ENCODE measurements around the gene KRT73. TPM values are rescaled to one million over a fixed set of nuclear protein-coding genes. Genes with fewer than 3 reads are reported as not detected.
"Not testable (repeated sequence)": the region's sequence is repeated elsewhere in the genome, so short reads cannot be mapped to it uniquely, and the experiment has no call there.

Gene KRT73
- total RNA-seq, 6 experiments from 2014 or later = not detected

DNA sequence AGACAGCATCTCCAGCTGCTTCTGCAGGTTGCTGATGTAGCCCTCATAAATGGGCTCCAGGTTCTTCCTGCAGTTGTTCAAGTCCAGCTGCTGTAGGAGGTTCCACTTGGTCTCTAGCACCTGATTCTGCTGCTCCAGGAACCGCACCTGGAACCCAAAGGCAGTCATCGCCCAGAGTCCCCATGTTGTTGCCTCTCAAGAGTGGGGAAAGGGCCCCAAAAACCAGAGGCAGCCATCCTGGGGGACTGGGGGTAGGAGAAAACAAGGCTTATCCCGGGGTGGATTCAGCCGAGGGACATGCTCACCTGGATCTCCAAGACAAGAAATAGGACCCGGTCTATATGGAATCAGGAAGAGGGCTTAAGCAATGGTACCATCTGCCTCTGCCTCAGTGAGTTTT is 19.4 kb downstream of the KRT73 start:
- DNase-seq = peak in 1 of 3 donors; percentile 36
- 72% methylated on average over 5 of the region's 5 CpGs for WGBS (ENCODE audit: insufficient coverage, low coverage, low lambda C conversion rate, missing lambda C conversion rate)

DNA sequence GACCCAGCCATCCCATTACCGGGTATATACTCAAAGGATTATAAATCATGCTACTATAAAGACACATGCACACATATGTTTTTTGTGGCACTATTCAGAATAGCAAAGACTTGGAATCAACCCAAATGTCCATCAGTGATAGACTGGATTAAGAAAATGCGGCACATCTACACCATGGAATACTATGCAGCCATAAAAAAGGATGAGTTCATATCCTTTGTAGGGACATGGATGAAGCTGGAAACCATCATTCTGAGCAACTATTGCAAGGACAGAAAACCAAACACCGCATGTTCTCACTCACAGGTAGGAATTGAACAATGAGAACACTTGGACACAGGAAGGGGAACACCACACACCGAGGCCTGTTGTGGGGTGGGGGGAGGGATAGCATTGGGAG is 24.1 kb downstream of the KRT73 start:
- 67% methylated on average over 4 of the region's 4 CpGs for WGBS (ENCODE audit: insufficient coverage, low coverage, low lambda C conversion rate, missing lambda C conversion rate)
- H3K27ac ChIP-seq; H3K27me3 ChIP-seq; H3K4me1 ChIP-seq; intact Hi-C loops (cut with DNase I); H3K4me3 ChIP-seq; DNase-seq; H3K9me3 ChIP-seq; ATAC-seq; H3K36me3 ChIP-seq: not testable (repeated sequence)

More for the DNA sequence above, 19.4 kb downstream of the KRT73 start:
- Histone ChIP-seq H3K36me3 (no peaks in the 10 kb centered on the region), H3K9me3 (no peaks in the 10 kb centered on the region), H3K4me3 (no peak overlapping the region), H3K27ac (no peak overlapping the region), H3K27me3 (peaks cover 0 to 9% of the 10 kb centered on the region in 2 donors), H3K4me1 (no peaks in the 10 kb centered on the region)
- no peak for TF ChIP-seq POLR2A (IDR thresholded peaks at IDR 0.05)
- TF ChIP-seq, protein P1, sequence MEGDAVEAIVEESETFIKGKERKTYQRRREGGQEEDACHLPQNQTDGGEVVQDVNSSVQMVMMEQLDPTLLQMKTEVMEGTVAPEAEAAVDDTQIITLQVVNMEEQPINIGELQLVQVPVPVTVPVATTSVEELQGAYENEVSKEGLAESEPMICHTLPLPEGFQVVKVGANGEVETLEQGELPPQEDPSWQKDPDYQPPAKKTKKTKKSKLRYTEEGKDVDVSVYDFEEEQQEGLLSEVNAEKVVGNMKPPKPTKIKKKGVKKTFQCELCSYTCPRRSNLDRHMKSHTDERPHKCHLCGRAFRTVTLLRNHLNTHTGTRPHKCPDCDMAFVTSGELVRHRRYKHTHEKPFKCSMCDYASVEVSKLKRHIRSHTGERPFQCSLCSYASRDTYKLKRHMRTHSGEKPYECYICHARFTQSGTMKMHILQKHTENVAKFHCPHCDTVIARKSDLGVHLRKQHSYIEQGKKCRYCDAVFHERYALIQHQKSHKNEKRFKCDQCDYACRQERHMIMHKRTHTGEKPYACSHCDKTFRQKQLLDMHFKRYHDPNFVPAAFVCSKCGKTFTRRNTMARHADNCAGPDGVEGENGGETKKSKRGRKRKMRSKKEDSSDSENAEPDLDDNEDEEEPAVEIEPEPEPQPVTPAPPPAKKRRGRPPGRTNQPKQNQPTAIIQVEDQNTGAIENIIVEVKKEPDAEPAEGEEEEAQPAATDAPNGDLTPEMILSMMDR (IDR thresholded peaks at IDR 0.05) = no peak
- intact Hi-C loops (cut with DNase I) = no loop called here
- ATAC-seq = no peak

DNA sequence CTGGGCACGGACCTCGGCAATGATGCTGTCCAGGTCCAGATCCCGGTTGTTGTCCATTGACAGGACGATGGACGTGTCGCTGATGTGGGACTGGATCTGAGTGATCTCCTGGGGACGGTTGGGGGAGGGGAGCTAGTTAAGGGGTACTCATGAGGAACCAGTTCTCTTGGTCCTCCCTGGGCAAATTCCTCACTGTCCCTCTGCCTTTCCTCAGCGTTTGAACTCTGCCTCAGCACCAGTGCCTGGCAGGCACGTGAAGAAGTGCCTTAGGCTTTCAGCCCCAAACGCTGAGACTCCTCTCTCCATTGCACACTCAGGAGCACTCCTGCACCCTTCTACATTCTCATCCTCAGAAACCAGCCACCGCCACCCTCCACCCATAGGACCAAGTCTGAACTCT is 26.8 kb downstream of the KRT73 start:
- Histone ChIP-seq H3K4me3 (no peak overlapping the region), H3K4me1 (no peaks in the 10 kb centered on the region), H3K27ac (no peak overlapping the region), H3K36me3 (no peaks in the 10 kb centered on the region), H3K9me3 (no peaks in the 10 kb centered on the region), H3K27me3 (no peaks in the 10 kb centered on the region)
- peak in 1 of 4 donors; percentile 19 for ATAC-seq
- intact Hi-C loops (cut with DNase I) = no loop called here
- no peak for TF ChIP-seq POLR2A (IDR thresholded peaks at IDR 0.05)
- TF ChIP-seq, protein P1 (IDR thresholded peaks at IDR 0.05) = no peak
- no peak for DNase-seq
- 89% methylated on average over 3 of the region's 11 CpGs for WGBS (ENCODE audit: insufficient coverage, low coverage, low lambda C conversion rate, missing lambda C conversion rate)

DNA sequence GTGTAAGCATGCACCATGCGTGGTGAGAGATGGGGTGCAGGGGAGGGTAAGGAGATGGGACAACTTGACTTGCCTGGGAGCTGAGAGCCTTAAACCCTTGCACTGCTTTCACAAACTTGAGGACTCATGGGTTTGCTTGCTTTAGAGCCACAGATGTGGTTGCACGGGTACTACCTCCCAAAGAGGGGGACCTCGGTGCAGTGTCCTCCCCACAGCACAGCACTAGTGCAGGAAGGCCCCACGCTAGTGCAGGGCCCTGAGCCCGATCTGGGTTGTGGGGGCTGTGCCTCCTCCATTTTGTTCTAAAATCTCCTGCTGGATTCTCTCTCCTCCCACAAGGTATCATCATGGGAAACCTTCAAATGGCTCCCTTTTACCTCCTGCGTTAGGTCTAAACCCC is 28.3 kb downstream of the KRT73 start:
- Histone ChIP-seq H3K4me3 (no peak overlapping the region), H3K9me3 (no peaks in the 10 kb centered on the region), H3K27me3 (no peaks in the 10 kb centered on the region), H3K36me3 (no peaks in the 10 kb centered on the region), H3K4me1 (no peaks in the 10 kb centered on the region), H3K27ac (no peak overlapping the region)
- intact Hi-C loops (cut with DNase I) = no loop called here
- DNase-seq (peak in 1 of 3 donors; percentile 23), ATAC-seq (no peak)
- 60% methylated on average over 1 of the region's 6 CpGs for WGBS (ENCODE audit: insufficient coverage, low coverage, low lambda C conversion rate, missing lambda C conversion rate)
- TF ChIP-seq, protein P1 (IDR thresholded peaks at IDR 0.05) = no peak
- no peak for TF ChIP-seq POLR2A (IDR thresholded peaks at IDR 0.05)

DNA sequence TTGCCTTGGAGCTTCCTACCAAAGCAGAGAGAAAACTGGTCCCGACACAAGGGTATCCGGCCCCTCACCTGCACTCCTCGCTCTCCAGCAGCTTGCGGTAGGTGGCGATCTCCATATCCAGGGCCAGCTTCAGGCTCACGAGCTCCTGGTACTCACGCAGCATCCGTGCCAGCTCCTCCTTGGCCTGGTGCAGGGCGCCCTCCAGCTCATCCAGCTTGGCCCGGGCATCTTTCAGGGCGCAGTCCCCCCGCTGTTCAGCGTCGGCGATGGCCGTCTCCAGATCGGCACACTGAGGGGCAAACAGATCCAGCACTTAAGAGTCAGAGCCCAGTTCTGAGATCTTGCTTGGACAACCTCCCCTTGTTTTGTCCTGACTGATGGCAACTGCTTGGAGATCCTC is 30.8 kb downstream of the KRT73 start:
- peak in 2 of 3 donors; percentile 35 to 36 for DNase-seq
- no peak for ATAC-seq
- no peak overlapping the region for H3K27ac ChIP-seq
- TF ChIP-seq POLR2A (IDR thresholded peaks at IDR 0.05) = no peak
- TF ChIP-seq, protein P1 (IDR thresholded peaks at IDR 0.05) = no peak
- H3K27me3 ChIP-seq = no peaks in the 10 kb centered on the region
- no peaks in the 10 kb centered on the region for H3K36me3 ChIP-seq
- 87% methylated on average over 5 of the region's 17 CpGs for WGBS (ENCODE audit: insufficient coverage, low coverage, low lambda C conversion rate, missing lambda C conversion rate)
- intact Hi-C loops (cut with DNase I) = loop anchor here in 1 of 2 donors (5.0 kb wide), 1 partner anchor 290 kb away; no protein-coding TSS in a partner anchor
- H3K4me3 ChIP-seq = no peak overlapping the region
- no peaks in the 10 kb centered on the region for H3K9me3 ChIP-seq
- H3K4me1 ChIP-seq = no peaks in the 10 kb centered on the region

Data from right lobe of liver (tissue), 6 donors.